H1 (cell line): ENCODE data around the gene MORC1. TPM values are rescaled to one million over a fixed set of nuclear protein-coding genes. Genes with fewer than 3 reads are reported as not detected.

Source experiments
- EP300 ChIP-seq, 2 experiments: IDR thresholded peaks; 1 replicate in 1 of 2; 2 replicates in 1 of 2; pipeline ENCODE4 v1.6.1; 2011 to 2012; ENCODE audit warnings: low read depth in 2 of 2, low read length in 2 of 2, mild to moderate bottlenecking in 2 of 2, borderline replicate concordance in 1 of 2, inconsistent platforms in 1 of 2, moderate library complexity in 1 of 2
- EZH2 ChIP-seq: fragments of 200-600 bp; sonication (generic); IDR thresholded peaks from 2 replicates; pipeline ENCODE4 v1.7.1; 2012; ENCODE audit warnings: low read depth, mild to moderate bottlenecking, moderate library complexity, low read length, inconsistent platforms; ENCODE audit not compliant: severe bottlenecking
- NRF1 ChIP-seq: IDR thresholded peaks from 2 replicates; pipeline ENCODE4 v1.6.1; 2011; ENCODE audit warnings: mild to moderate bottlenecking, low read depth, low read length, improper control_type of control experiment
- RBBP5 ChIP-seq: IDR thresholded peaks from 2 replicates; pipeline ENCODE4 v1.7.1; 2012; ENCODE audit warnings: low read depth, mild to moderate bottlenecking, inconsistent platforms, low read length, moderate library complexity, borderline replicate concordance
- SP2 ChIP-seq: IDR thresholded peaks from 2 replicates; pipeline ENCODE4 v1.6.1; 2012; ENCODE audit warnings: mild to moderate bottlenecking, low read length, inconsistent platforms
- SP4 ChIP-seq: IDR thresholded peaks from 2 replicates; pipeline ENCODE4 v1.6.1; 2012; ENCODE audit warnings: low read length, inconsistent platforms
- polyA plus RNA-seq, 7 experiments: library from polyadenylated mRNA; depleted of rRNA in 3 of 7; stranded (reverse) in 5 of 7; unstranded in 2 of 7; fragments of >200 nt in 5 of 7; fragments of 200-250 nt in 2 of 7; gene quantifications; 1 replicate in 5 of 7; 2 replicates in 1 of 7; 4 replicates in 1 of 7; pipeline versions ENCODE4 v1.2.1 to v1.2.3, GENCODE V29; 2011 to 2013; ENCODE audit warnings: missing spikeins in 2 of 7, mixed read lengths in 2 of 7
- total RNA-seq: library from RNA; stranded (reverse); fragmentation: NEBNext Ultra II Directional; extraction: Animal tissue kit (Norgen Biotek cat#: 25700); gene quantifications from 2 replicates; pipeline ENCODE4 v1.2.1, GENCODE V29; 2021

MORC1 gene
- total and polyA plus RNA-seq, 2 of the 8 experiments (the other 6 are each of a cell fraction or from before 2014, with no cell fraction given): not detected

- no peak for TF ChIP-seq NRF1
- TF ChIP-seq EP300 (IDR thresholded peaks at IDR 0.05; ENCODE audit: borderline replicate concordance in 1 of 2, low read depth in 2 of 2, low read length in 2 of 2): no peak
- TF ChIP-seq SP4: no peak
- TF ChIP-seq SP2: no peak
- no peak for TF ChIP-seq RBBP5
- no peak for TF ChIP-seq EZH2
- TF ChIP-seq, all 59 proteins: peak for 0
Observed at GRCh38 chr3:108936924-108937689, 180.8 kb downstream of the MORC1 start (continued).
